IPS-11a (cell line): Measurements from ENCODE around the gene TBC1D24.
"Not testable (repeated sequence)": the region's sequence is repeated elsewhere in the genome, so short reads cannot be mapped to it uniquely, and the experiment has no call there.

Source experiments
- H3K4me3 ChIP-seq: one replicate; pipeline ENCODE4 v1.5.1; 2013; ENCODE audit warnings: low read depth, low read length, control low read depth

The TBC1D24 gene

DNA sequence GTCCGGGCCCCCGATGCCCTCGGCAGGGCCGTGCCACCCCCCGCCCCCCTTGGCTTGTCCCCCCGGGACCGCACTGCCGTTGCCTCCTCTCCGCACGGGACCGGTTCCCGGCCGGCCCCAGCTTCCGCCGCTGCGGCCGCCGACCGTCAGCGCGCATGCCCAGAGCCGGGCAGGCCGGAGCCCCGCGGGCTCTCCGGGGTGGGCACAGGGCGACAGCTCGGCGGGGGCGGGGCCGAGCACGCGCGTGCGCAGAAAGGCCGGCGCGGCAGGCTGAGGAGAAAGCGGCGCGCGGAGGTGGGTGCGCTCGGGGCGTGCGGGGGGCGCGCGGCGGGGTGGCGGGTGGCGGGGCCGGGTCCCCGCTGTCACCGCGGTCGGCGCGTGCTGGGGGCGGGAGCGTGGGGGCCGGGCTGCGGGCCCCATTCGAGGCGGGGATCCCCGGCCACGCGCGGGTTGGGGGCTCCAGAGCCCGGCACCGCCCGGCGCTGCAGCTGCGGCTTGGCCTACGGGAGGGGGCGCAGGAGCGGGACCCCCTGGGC, at the start of gene TBC1D24:
TSS of gene TBC1D24 (plus strand) at position 251 of the 536 bp plus-strand sequence. CDS start 21,022 bp downstream, outside the sequence.
- H3K4me3 ChIP-seq: peak within 1 kb of the TSS; percentile 58

GRCh38 chr16:2425825-2426430, 49.0 kb upstream of the TBC1D24 start:
- H3K4me3 ChIP-seq: no peak overlapping the region

GRCh38 chr16:2426941-2427361, 48.0 kb upstream of the TBC1D24 start:
- no peak overlapping the region for H3K4me3 ChIP-seq

DNA sequence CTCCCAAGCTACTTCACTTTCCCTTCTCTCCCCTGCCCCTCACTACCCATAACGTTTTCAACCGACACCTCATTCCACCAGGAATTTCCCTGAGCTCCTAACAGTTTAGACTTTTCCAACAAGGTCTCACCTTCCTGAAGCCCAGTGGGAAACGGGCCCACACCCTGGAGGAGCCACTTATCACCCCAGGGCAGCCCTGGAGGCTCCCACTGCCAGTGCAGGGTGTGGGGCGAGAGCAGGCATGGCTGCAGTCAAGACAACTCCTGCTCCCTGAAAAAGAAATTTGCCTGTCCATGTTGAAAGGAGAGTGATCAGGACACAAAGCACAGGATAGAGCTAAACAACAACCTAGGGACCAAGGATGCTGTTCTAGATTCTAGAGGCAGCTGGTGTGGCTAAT, 47.4 kb upstream of the TBC1D24 start:
- no peak overlapping the region for H3K4me3 ChIP-seq

- peak overlapping the region; percentile 57 for H3K4me3 ChIP-seq
These were observed 46.7 kb upstream of the TBC1D24 start for GRCh38 chr16:2428051-2428783.

GRCh38 chr16:2428784-2429033, 46.2 kb upstream of the TBC1D24 start:
- H3K4me3 ChIP-seq: peak overlapping the region; percentile 57

GRCh38 chr16:2429034-2429770, 45.7 kb upstream of the TBC1D24 start, which contains the start of gene CCNF:
Gene CCNF (plus strand): TSS chr16:2429447. CDS start chr16:2429482, 35 bp downstream.
- peak within 1 kb of the TSS; percentile 82 for H3K4me3 ChIP-seq

GRCh38 chr16:2429771-2430663, 44.9 kb upstream of the TBC1D24 start:
- peak overlapping the region; percentile 82 for H3K4me3 ChIP-seq

- H3K4me3 ChIP-seq: no peak overlapping the region
These were observed 42.6 kb upstream of the TBC1D24 start for GRCh38 chr16:2432286-2432685.

GRCh38 chr16:2432801-2433505, 42.0 kb upstream of the TBC1D24 start:
- H3K4me3 ChIP-seq: no peak overlapping the region

DNA sequence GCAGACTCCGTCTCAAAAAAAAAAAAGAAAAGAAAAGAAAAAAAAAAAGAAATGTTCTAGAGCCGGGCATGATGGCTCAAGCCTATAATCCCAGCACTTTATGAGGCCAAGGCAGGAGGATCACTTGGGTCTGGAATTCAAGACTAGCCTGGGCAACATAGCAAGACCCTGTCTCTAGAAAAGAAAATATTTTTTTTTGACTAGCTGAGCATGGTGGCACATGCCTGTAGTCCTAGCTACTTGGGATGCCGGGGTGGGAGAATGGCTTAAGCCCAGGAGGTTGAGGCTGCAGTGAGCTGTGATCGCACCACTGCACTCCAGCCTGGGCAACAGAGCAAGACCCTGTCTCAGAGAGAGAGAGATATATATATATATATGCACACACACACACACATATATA, 39.7 kb upstream of the TBC1D24 start:
- not testable (repeated sequence) for H3K4me3 ChIP-seq

DNA sequence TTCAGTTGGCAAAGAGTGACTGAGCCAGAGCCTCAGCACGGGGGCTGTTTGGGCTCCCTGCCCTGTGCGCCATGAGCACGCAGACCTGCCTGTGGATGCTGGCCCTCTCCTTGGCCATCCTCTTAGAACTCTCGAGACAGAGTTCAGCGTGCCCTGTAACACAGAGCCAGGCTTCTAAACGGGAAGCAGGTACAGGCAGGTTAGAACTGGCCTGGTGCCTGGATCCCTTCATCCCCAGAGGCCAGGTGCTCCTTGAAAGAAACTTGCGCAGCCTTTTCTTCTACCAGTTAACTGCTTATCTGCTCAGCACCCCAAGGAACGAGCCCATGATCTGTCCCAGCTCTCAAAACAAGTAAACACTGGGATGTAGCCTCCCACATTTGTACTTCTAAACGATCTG, 38.8 kb upstream of the TBC1D24 start:
- no peak overlapping the region for H3K4me3 ChIP-seq

DNA sequence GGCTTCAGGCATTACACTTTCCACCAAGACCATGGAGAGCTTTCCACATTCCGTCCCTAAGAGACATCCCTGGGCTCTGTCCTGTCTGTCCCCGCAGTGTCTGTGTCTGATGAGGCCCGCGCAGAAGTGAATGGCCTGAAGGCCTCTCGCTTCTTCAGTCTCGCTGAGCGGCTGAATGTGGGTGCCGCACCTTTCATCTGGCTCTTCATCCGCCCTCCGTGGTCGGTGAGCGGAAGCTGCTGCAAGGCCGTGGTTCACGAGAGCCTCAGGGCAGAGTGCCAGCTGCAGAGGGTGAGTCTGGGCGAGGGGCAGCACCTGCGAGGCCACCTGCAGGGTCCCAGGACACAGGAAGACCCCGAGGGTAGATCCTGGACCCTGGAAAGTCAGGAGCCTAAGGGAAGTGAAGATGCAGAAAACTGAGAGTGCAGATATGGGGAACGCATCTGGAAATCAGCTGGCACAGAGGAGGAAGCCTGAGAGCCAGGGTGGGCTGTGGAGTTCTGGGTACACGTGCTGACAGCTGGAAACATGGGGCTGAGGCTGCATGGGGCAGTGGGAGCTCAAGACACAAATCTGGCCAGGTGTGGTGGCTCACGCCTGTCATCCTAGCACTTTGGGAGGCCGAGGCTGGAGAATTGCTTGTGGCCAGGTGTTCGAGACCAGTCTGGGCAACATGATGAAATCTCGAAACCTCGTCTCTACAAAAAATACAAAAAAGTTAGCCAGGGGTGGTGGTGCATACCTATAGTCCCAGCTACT, 37.7 kb upstream of the TBC1D24 start:
- H3K4me3 ChIP-seq: no peak overlapping the region

DNA sequence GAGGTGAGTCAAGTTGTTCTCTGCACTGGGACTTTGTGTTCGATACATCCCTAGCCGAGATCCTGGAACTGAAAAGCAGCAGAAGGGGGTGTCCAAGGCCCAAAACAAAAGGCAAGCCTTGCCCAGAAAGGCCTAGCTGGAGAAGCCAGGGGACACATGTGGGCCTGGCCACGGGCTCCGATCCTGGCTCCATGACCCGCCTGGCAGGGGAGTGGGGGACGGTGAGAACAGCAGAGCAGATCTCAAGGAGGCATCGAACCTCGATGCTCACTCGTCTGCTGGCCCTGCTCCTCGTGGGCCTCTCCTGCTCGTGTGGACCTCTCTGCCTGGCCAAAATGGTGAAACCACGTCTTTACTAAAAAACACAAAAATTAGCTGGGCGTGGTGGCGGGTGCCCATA, 36.8 kb upstream of the TBC1D24 start:
- H3K4me3 ChIP-seq: no peak overlapping the region

DNA sequence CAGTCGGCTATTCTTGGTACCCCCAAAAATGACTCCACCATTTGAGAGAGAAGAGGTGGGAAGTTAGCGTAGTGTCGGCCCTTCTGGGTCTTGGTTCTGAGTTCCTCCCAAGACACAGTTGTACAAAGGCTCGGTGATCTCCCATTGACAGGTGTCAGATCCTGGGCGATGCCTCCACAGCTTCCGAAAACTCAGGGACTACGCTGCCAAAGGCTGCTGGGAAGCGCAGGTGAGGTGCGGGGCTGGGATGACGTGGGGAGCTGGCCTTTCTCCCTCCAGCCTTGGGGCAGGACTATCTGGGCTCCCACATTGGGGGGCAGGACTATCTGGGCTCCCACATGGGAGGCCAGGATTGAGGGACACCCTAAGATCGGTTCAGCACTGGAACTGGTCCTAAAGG, 35.3 kb upstream of the TBC1D24 start:
- H3K4me3 ChIP-seq: no peak overlapping the region

DNA sequence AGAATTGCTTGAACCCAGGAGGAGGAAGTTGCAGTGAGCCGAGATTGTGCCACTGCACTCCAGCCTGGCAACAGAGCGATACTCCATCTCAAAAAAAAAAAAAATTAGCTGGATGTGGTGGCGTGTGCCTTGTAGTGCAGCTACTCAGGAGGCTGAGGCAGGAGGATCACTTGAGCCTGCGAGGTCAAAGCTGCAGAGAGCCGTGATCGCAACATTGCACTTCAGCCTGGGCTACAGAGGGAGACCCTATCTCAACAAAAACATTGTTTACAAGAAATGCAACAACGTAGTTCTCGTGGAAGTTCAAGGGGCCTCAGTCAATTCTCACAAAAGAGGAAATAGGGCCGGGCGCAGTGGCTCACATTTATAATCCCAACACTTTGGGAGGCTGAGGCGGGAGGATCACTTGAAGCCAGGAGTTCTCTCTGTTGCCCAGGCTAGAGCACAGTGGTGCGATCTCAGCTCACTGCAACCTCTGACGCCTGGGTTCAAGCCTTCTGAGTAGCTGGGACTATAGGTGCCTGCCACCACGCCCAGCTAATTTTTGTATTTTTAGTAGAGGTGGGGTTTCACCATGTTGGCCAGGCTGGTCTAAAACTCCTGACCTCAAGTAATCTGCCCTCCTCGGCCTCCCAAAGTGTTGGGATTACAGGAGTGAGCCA, 33.7 kb upstream of the TBC1D24 start:
- not testable (repeated sequence) for H3K4me3 ChIP-seq

GRCh38 chr16:2443555-2443954, 31.4 kb upstream of the TBC1D24 start:
- no peak overlapping the region for H3K4me3 ChIP-seq

DNA sequence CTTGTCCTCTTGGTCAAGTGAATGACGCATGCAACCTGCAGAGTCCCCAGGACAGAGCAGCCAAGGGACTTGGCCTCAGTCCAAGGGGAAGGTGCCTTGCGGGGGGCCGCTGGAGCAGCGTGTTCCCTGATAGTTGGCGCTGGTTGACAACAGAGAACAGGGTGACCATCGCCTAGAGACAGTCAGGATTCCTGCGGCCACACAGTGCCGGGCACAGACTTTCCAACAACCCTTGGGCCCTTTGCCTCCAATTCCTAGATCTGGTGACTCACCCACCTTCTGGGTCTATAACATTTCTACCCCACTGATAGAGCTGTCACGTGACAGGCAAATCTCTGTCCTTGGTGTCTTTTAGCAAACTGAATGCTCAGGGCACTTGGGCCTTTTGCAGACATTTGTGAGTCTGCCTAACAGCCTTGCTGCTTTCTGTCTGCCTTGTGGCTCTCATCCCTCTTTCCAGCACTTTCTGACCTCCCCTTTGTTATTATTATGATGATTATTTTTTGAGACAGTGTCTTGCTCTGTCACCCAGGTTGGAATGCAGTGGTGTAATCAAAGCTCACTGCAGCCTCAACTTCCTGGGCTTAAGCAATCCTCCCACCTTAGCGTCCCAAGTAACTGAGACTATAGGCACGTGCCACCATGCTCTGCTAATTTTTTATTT, 26.9 kb upstream of the TBC1D24 start:
- H3K4me3 ChIP-seq: no peak overlapping the region
